GM19438 (cell line): ENCODE results near the gene HABP4.
A peak's percentile ranks its signal among the peaks of the same experiment; 100 is the strongest.

Source experiments
- ATAC-seq: cut with Tn5 transposase; IDR thresholded peaks from one replicate; pipeline ENCODE4 v1.9.1; 2021; ENCODE audit warnings: low read depth; ENCODE audit not compliant: unreplicated experiment

HABP4 gene, protein sequence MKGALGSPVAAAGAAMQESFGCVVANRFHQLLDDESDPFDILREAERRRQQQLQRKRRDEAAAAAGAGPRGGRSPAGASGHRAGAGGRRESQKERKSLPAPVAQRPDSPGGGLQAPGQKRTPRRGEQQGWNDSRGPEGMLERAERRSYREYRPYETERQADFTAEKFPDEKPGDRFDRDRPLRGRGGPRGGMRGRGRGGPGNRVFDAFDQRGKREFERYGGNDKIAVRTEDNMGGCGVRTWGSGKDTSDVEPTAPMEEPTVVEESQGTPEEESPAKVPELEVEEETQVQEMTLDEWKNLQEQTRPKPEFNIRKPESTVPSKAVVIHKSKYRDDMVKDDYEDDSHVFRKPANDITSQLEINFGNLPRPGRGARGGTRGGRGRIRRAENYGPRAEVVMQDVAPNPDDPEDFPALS

GRCh38 chr9:96449845-96450612 is at the start of gene HABP4:
Gene HABP4 (plus strand): TSS chr9:96450169. CDS start chr9:96450280, 111 bp downstream.
- peak; percentile 90 for ATAC-seq

GRCh38 chr9:96408409-96409280 is 41.3 kb upstream of the HABP4 start:
- ATAC-seq: no peak

DNA sequence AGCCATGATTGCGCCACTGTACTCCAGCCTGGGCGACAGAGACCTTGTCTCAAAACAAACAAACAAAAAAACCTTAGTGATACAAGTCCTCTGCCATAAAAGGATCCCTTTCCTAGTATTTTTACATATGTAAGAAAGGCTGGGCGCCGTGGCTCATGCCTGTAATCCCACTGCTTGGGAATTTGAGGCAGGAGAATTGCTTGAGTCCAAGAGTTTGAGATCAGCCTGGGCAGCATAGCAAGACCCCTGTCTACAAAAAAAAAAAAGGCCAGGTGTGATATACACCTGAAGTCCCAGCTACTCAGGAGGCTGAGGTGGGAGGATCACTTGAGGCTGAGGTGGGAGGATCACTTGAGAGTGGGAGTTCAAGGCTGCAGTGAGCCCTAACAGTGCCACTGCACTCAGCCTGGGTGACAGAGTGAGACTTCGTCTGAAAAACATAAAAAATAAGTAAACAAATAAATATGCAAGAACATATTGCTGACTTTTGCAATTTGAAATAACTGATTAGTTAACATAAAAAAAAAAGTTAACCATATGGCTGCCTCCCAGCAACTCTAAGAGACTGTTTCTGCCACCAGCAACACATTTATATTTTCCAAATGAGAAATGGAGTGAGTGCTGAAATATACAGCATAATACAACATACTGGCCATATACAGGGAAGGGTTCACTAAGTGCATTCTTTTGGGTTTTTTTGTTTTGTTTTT is 38.7 kb upstream of the HABP4 start:
- no peak for ATAC-seq

GRCh38 chr9:96412174-96412913 is 37.6 kb upstream of the HABP4 start:
- no peak for ATAC-seq

GRCh38 chr9:96413302-96414221 is 36.4 kb upstream of the HABP4 start:
- ATAC-seq: no peak

- no peak for ATAC-seq
Measured at GRCh38 chr9:96417051-96417586, 32.9 kb upstream of the HABP4 start.

- no peak for ATAC-seq
Measured at GRCh38 chr9:96417661-96418082, 32.3 kb upstream of the HABP4 start.

- peak; percentile 55 for ATAC-seq
Measured at GRCh38 chr9:96418083-96418919, 31.7 kb upstream of the HABP4 start, which contains the start of gene ZNF367. Gene ZNF367 (minus strand): TSS chr9:96418370. CDS start chr9:96418032, 338 bp downstream.

GRCh38 chr9:96418920-96419690 is 30.9 kb upstream of the HABP4 start:
- ATAC-seq: peak; percentile 38

GRCh38 chr9:96419691-96419969 is 30.3 kb upstream of the HABP4 start:
- ATAC-seq: no peak

DNA sequence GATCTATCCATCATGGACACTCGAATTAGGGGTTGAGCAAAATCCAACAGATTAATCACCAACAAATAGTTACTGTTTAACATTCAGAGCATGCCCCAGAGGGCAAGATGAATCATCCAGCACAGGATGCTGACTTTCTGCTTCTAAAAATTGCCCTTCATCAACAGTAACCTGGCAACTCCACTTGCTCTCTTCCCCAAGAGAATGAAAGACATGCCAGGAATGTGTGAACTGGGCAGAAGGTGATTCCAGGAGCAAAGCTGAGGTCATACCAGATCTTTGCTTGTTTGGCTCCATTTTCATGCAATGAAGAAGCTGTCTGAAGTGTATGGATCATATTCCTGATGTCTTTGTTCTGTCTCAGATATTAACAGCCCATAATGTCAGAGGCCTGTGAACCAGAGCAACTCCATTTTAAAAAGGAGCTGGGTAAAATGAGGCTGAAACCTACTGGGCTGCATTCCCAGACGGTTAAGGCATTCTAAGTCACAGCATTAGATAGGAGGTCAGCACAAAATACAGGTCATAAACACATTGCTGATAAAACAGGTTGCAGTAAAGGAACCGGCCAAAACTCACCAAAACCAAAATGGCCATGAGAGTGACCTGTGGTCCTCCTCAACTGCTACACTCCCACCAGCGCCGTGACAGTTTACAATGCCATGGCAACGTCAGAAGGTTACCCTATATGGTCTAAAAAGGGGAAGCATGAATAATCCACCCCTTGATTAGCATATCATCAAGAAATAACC is 29.3 kb upstream of the HABP4 start:
- ATAC-seq: no peak

DNA sequence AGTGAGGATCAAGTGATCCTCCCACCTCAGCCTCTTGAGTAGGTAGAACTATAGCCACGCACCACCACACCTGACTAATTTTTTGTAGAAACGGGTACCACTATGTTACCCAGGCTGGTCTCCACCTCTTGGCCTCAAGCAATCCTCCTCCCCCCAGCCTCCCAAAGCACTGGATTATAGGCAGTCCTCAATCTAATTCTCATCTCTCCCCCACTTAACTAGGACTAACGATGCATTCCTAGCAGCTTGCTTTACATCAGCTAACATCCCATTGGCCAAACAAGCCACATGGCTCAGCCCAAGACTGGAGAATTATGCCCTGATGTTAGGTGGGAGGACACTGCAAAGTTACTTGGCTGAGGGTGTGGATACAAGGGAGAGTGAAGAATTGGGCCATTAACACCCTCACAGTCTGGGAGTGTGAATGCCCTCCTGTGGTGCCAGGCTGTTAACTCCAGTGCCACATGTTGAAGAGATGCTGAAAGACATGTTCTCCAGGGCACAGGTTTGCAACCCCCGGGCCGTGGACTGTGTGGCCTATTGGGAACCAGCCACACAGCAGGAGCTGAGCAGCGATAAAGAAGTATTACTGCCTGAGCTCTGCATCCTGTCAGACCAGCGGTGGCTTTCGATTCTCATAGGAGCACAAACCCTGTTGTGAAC is 26.5 kb upstream of the HABP4 start:
- no peak for ATAC-seq

GRCh38 chr9:96423985-96424336 is 26.0 kb upstream of the HABP4 start:
- ATAC-seq: no peak

DNA sequence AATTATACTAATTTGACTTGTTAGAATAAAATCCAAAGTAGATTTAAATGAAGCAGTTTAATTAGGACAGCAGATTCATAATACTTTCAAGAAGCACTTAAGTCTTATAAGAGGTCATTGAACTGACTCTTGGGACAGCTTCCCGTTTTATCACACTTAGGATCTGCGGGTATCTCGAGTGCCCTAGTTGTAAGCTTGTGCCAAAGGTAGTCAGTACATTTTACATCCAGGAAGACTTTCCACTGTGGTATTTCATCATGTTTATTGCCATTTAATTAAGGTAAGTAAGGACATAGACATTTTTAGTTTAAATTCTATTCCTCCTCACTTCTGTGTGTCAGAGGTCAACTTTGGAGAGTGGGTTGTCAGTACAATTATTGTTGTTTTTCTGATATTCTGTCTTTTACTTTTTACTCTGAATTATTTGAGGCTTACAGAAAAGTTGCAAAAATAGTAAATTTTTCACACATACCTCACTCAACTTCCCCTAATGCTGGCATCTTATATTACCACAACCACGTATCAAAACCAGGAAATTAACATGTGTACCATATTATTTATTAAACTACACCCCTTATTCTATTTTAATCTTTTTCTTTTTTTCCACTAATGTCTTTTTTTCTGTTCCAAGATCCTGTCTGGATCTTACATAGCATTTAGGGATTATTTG is 24.3 kb upstream of the HABP4 start:
- no peak for ATAC-seq

DNA sequence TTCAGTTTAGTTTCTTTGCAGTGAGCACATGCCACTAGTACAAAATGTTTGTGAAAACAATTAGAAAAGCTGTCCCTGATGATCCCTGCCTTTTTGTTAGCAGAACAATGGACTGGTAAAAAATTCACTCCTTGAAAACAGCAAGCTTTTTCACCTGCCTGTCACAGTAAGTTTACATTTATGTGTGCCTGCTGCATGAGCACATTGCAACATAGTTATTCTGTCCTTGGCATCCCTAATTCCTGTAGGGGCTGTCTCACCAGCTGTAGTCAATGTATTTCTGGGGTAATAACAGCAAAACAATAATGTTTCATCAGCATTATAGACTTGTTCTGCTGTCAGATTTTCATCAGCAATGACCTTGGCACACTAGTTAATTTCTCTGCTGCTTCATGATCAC is 20.2 kb upstream of the HABP4 start:
- ATAC-seq: no peak
